Measurements from ENCODE around the gene ABCC12. TPM values are rescaled to one million over a fixed set of nuclear protein-coding genes. Genes with fewer than 3 reads are reported as not detected.

Gene ABCC12
- total and polyA plus RNA-seq, 2 donors (not counting 1 experiment from before 2014, with no cell fraction given), result not detected

GRCh38 chr16:48115299-48115698 is 40.5 kb downstream of the ABCC12 start:
- Histone ChIP-seq H3K4me3 (ENCODE audit: control extremely low read depth in 1 of 5, extremely low read depth in 1 of 5, insufficient read depth in 1 of 5, low read depth in 2 of 5, low read length in 4 of 5) (no peak overlapping the region), H2AFZ (ENCODE audit: insufficient read depth, low read depth, low read length, poor library complexity, severe bottlenecking) (no peak overlapping the region), H3K4me2 (replicated peaks; ENCODE audit: low read depth, low read length, poor library complexity, severe bottlenecking) (no peak overlapping the region), H3K4me1 (ENCODE audit: control insufficient read depth in 2 of 2, insufficient read depth in 2 of 2, low read length in 2 of 2) (no peaks in the 10 kb centered on the region), H3K9me3 (ENCODE audit: control extremely low read depth in 1 of 3, control insufficient read depth in 2 of 3, insufficient read depth in 1 of 3, low read length in 2 of 3) (no peaks in the 10 kb centered on the region), H3K27me3 (replicated peaks in 1 of 4; ENCODE audit: control extremely low read depth in 1 of 4, control insufficient read depth in 3 of 4, insufficient read depth in 4 of 4, low read length in 3 of 4) (no peaks in the 10 kb centered on the region), H3K79me2 (ENCODE audit: control insufficient read depth, insufficient read depth, low read length) (no peaks in the 10 kb centered on the region), H4K20me1 (ENCODE audit: control insufficient read depth, insufficient read depth, low read length, poor library complexity, severe bottlenecking) (no peaks in the 10 kb centered on the region), H3K36me3 (replicated peaks in 1 of 2; ENCODE audit: control extremely low read depth in 1 of 2, control insufficient read depth in 1 of 2, extremely low read depth in 1 of 2, insufficient read depth in 2 of 2, low read length in 1 of 2) (no peaks in the 10 kb centered on the region), H3K27ac (ENCODE audit: low read length in 2 of 2) (no peak overlapping the region), H3K9ac (ENCODE audit: low read length) (no peak overlapping the region)
- 92% methylated on average over 14 of the region's 14 CpGs for WGBS (ENCODE audit: insufficient coverage)
- Mint-ChIP-seq H3K4me3 (no peak overlapping the region), H3K27me3 (peaks cover 7% of the 10 kb centered on the region), H3K4me1 (no peaks in the 10 kb centered on the region), H3K27ac (no peak overlapping the region), H3K9me3 (ENCODE audit: insufficient read depth) (no peaks in the 10 kb centered on the region)
- DNase-seq, result no peak
- ATAC-seq (ENCODE audit: low read depth), result no peak
- intact Hi-C loops (cut with micrococcal nuclease), result no loop called here
- POLR2A ChIA-PET, result no interaction called here
- TF ChIP-seq EZH2 (IDR thresholded peaks at IDR 0.05; ENCODE audit: borderline replicate concordance, insufficient read depth, low read depth, low read length, poor library complexity, severe bottlenecking) (no peak), CTCF (IDR thresholded peaks at IDR 0.05) (no peak)
- CTCF ChIA-PET, result interaction anchor here (3.7 kb wide), 1 partner anchor 974 kb away, joined by 22 read pairs; no protein-coding TSS in a partner anchor

GRCh38 chr16:48114410-48114809 is 41.4 kb downstream of the ABCC12 start:
- POLR2A ChIA-PET, result no interaction called here
- WGBS (ENCODE audit: insufficient coverage), result 84% methylated on average over 4 of the region's 7 CpGs
- no peak overlapping the region for H2AFZ ChIP-seq (ENCODE audit: insufficient read depth, low read depth, low read length, poor library complexity, severe bottlenecking)
- no peak overlapping the region for H3K9ac ChIP-seq (ENCODE audit: low read length)
- H3K4me3 ChIP-seq (ENCODE audit: control extremely low read depth in 1 of 5, extremely low read depth in 1 of 5, insufficient read depth in 1 of 5, low read depth in 2 of 5, low read length in 4 of 5), result no peak overlapping the region
- no peak overlapping the region for H3K4me2 ChIP-seq (replicated peaks; ENCODE audit: low read depth, low read length, poor library complexity, severe bottlenecking)
- no peak overlapping the region for H3K4me3 Mint-ChIP-seq
- intact Hi-C loops (cut with micrococcal nuclease), result no loop called here
- no peaks in the 10 kb centered on the region for H3K9me3 Mint-ChIP-seq (ENCODE audit: insufficient read depth)
- no peak for ATAC-seq (ENCODE audit: low read depth)
- no peaks in the 10 kb centered on the region for H3K4me1 Mint-ChIP-seq
- no peak overlapping the region for H3K27ac ChIP-seq (ENCODE audit: low read length in 2 of 2)
- TF ChIP-seq CTCF (IDR thresholded peaks at IDR 0.05) (no peak), EZH2 (IDR thresholded peaks at IDR 0.05; ENCODE audit: borderline replicate concordance, insufficient read depth, low read depth, low read length, poor library complexity, severe bottlenecking) (no peak)
- H3K36me3 ChIP-seq (replicated peaks in 1 of 2; ENCODE audit: control extremely low read depth in 1 of 2, control insufficient read depth in 1 of 2, extremely low read depth in 1 of 2, insufficient read depth in 2 of 2, low read length in 1 of 2), result no peaks in the 10 kb centered on the region
- no peaks in the 10 kb centered on the region for H4K20me1 ChIP-seq (ENCODE audit: control insufficient read depth, insufficient read depth, low read length, poor library complexity, severe bottlenecking)
- no peak for DNase-seq
- CTCF ChIA-PET, result interaction anchor here (0.9 to 3.7 kb wide), 2 partner anchors 973 kb away, joined by 3 to 22 read pairs; no protein-coding TSS in a partner anchor
- peaks cover 10% of the 10 kb centered on the region for H3K27me3 Mint-ChIP-seq
- no peaks in the 10 kb centered on the region for H3K4me1 ChIP-seq (ENCODE audit: control insufficient read depth in 2 of 2, insufficient read depth in 2 of 2, low read length in 2 of 2)
- no peaks in the 10 kb centered on the region for H3K27me3 ChIP-seq (replicated peaks in 1 of 4; ENCODE audit: control extremely low read depth in 1 of 4, control insufficient read depth in 3 of 4, insufficient read depth in 4 of 4, low read length in 3 of 4)
- no peaks in the 10 kb centered on the region for H3K9me3 ChIP-seq (ENCODE audit: control extremely low read depth in 1 of 3, control insufficient read depth in 2 of 3, insufficient read depth in 1 of 3, low read length in 2 of 3)
- no peak overlapping the region for H3K27ac Mint-ChIP-seq
- no peaks in the 10 kb centered on the region for H3K79me2 ChIP-seq (ENCODE audit: control insufficient read depth, insufficient read depth, low read length)
